HepG2 (cell line): Measurements from ENCODE around the gene CXADR. TPM values are rescaled to one million over a fixed set of nuclear protein-coding genes. Genes with fewer than 3 reads are reported as not detected.

Experiments used
- BORCS8-MEF2B ChIP-seq: sonication (generic); formaldehyde crosslinking; IDR thresholded peaks from 2 replicates; pipeline ENCODE4 v1.8.0; 2022; ENCODE audit warnings: mild to moderate bottlenecking, missing genetic modification reagents
- DR1 ChIP-seq: sonication (generic); formaldehyde crosslinking; IDR thresholded peaks from 2 replicates; pipeline ENCODE4 v1.8.0; 2021; ENCODE audit warnings: mild to moderate bottlenecking, missing genetic modification reagents, inconsistent platforms
- FOXK1 ChIP-seq: sonication (generic); formaldehyde crosslinking; IDR thresholded peaks from 2 replicates; pipeline ENCODE4 v1.4.0; 2020; ENCODE audit warnings: low read depth, missing genetic modification reagents, borderline replicate concordance
- GATAD2A ChIP-seq: IDR thresholded peaks from 2 replicates; pipeline ENCODE4 v1.6.1; 2016
- GLMP ChIP-seq: sonication (generic); formaldehyde crosslinking; IDR thresholded peaks from 2 replicates; pipeline ENCODE4 v1.9.0; 2021; ENCODE audit warnings: missing genetic modification reagents, mild to moderate bottlenecking, borderline replicate concordance
- HIVEP1 ChIP-seq: sonication (generic); formaldehyde crosslinking; IDR thresholded peaks from 2 replicates; pipeline ENCODE4 v1.4.0; 2020; ENCODE audit warnings: mild to moderate bottlenecking, missing genetic modification reagents
- HMG20B ChIP-seq: conservative IDR thresholded peaks from 2 replicates; pipeline ENCODE4 v1.6.1; 2016; ENCODE audit warnings: missing genetic modification reagents, missing compliant biosample characterization
- IKZF1 ChIP-seq: fragments of 450-650 bp; IDR thresholded peaks from 2 replicates; pipeline ENCODE4 v1.7.1; 2016
- KAT8 ChIP-seq: IDR thresholded peaks from 2 replicates; pipeline ENCODE4 v1.6.1; 2016; ENCODE audit warnings: missing genetic modification reagents, missing compliant biosample characterization
- MBD4 ChIP-seq: IDR thresholded peaks from 2 replicates; pipeline ENCODE4 v1.6.1; 2012; ENCODE audit warnings: low read length, inconsistent platforms, borderline replicate concordance
- NBN ChIP-seq: fragments of 450-650 bp; conservative IDR thresholded peaks from 2 replicates; pipeline ENCODE4 v1.6.1; 2017
- NR2F1 ChIP-seq, 2 experiments: fragments of 450-650 bp in 1 of 2; formaldehyde crosslinking in 1 of 2; IDR thresholded peaks; 2 replicates each; pipeline versions ENCODE4 v1.5.0 to v1.6.1; 2016 to 2020; ENCODE audit warnings: mild to moderate bottlenecking in 1 of 2, missing compliant biosample characterization in 1 of 2, missing genetic modification reagents in 1 of 2, moderate library complexity in 1 of 2
- PHF21A ChIP-seq: sonication (generic); formaldehyde crosslinking; IDR thresholded peaks from 2 replicates; pipeline ENCODE4 v1.5.0; 2020; ENCODE audit warnings: mild to moderate bottlenecking, missing genetic modification reagents
- SAP130 ChIP-seq: IDR thresholded peaks from 2 replicates; pipeline ENCODE4 v1.6.1; 2016; ENCODE audit warnings: low read depth
- SKI ChIP-seq: fragments of 450-650 bp; IDR thresholded peaks from one replicate; pipeline ENCODE4 v1.6.1; 2018; ENCODE audit warnings: mild to moderate bottlenecking; ENCODE audit not compliant: partially characterized antibody
- SNRNP70 ChIP-seq: fragments of 200-400 bp; formaldehyde crosslinking; IDR thresholded peaks from 2 replicates; pipeline ENCODE4 v1.6.1; 2017; ENCODE audit warnings: mild to moderate bottlenecking, low read depth, low read length, moderate library complexity
- TEAD3 ChIP-seq: optimal IDR thresholded peaks from 2 replicates; pipeline ENCODE3; 2016; ENCODE audit warnings: borderline replicate concordance
- TGIF2 ChIP-seq: IDR thresholded peaks from 2 replicates; pipeline ENCODE4 v1.6.1; 2016; ENCODE audit warnings: control low read depth, missing compliant biosample characterization
- ZBTB3 ChIP-seq: sonication (generic); formaldehyde crosslinking; IDR thresholded peaks from 2 replicates; pipeline ENCODE4 v1.4.0; 2020; ENCODE audit warnings: low read depth, mild to moderate bottlenecking, moderate library complexity, missing genetic modification reagents, borderline replicate concordance
- ZKSCAN5 ChIP-seq: sonication (generic); formaldehyde crosslinking; IDR thresholded peaks from 2 replicates; pipeline ENCODE4 v1.5.1; 2020; ENCODE audit warnings: mild to moderate bottlenecking, missing genetic modification reagents
- ZMYM4 ChIP-seq: sonication (generic); formaldehyde crosslinking; IDR thresholded peaks from 2 replicates; pipeline ENCODE4 v1.8.1; 2023; ENCODE audit warnings: mild to moderate bottlenecking, missing genetic modification reagents
- ZNF503 ChIP-seq: sonication (generic); formaldehyde crosslinking; IDR thresholded peaks from 2 replicates; pipeline ENCODE4 v1.4.0; 2020; ENCODE audit warnings: missing genetic modification reagents
- ZNF547 ChIP-seq: sonication (generic); formaldehyde crosslinking; IDR thresholded peaks from 2 replicates; pipeline ENCODE4 v1.5.1; 2020; ENCODE audit warnings: mild to moderate bottlenecking, missing genetic modification reagents
- polyA plus RNA-seq, 8 experiments: library from polyadenylated mRNA; depleted of rRNA in 3 of 8; stranded (reverse) in 7 of 8; unstranded in 1 of 8; fragments of >200 nt; fragmentation: Illumina TruSeq in 4 of 8; extraction: Trizol in 4 of 8; gene quantifications; 2 replicates each; pipeline versions ENCODE4 v1.2.1 to v1.2.3, GENCODE V29; 2011 to 2016; ENCODE audit warnings: low read depth in 4 of 8, missing spikeins in 1 of 8, mixed read lengths in 1 of 8; ENCODE audit not compliant: insufficient read depth in 1 of 8
- total RNA-seq, 5 experiments: library from RNA; depleted of rRNA; stranded (reverse); fragments of >200 nt; fragmentation: Illumina TruSeq; extraction: Trizol; gene quantifications; 2 replicates each; pipeline ENCODE4 v1.2.3, GENCODE V29; 2016; ENCODE audit warnings: low read depth in 1 of 5
- TF ChIP-seq, protein P1 (sequence below): sonication (generic); formaldehyde crosslinking; conservative IDR thresholded peaks from 2 replicates; pipeline ENCODE4 v1.4.0; 2020; ENCODE audit warnings: missing genetic modification reagents
- TF ChIP-seq, protein P2 (sequence below): IDR thresholded peaks from 2 replicates; pipeline ENCODE4 v1.6.1; 2016
- TF ChIP-seq, protein P3 (sequence below): sonication (generic); formaldehyde crosslinking; IDR thresholded peaks from 2 replicates; pipeline ENCODE4 v1.5.0; 2020; ENCODE audit warnings: missing genetic modification reagents

Gene CXADR
- total and polyA plus RNA-seq, 2 of the 13 experiments (the other 11 are each of a cell fraction or from before 2014, with no cell fraction given), result 86.8 to 110 TPM

DNA sequence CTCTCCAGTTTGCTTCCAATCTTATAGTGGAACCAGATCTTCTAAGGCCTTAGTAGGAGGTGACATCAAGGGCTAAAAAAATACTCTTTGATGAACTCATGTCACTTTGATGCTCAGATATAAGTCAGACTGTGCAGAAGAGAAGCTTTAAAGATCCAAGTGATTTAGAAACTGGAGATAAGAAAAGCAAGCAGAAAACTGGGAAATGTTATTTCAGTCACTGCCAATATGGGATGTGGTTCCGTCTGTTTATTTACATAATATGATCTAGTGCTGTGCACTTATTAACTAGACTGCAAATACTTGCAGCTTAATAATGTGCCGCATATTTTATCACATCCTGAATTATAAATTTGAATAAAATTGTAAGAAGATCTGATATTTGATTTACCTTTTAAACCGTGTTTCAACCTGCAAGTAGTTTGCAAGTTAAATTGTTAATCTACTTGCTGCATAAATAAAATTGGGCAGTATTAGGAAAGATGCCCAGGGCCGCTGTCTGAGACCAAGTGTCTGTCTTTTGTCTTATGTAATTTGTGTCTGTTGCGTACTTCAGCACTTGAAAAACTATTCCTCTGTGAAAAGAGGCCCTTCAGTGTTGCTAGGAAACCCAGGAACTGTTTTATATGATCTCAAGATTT lies 29.6 kb downstream of the CXADR start (continued):
- TF ChIP-seq, protein P1, sequence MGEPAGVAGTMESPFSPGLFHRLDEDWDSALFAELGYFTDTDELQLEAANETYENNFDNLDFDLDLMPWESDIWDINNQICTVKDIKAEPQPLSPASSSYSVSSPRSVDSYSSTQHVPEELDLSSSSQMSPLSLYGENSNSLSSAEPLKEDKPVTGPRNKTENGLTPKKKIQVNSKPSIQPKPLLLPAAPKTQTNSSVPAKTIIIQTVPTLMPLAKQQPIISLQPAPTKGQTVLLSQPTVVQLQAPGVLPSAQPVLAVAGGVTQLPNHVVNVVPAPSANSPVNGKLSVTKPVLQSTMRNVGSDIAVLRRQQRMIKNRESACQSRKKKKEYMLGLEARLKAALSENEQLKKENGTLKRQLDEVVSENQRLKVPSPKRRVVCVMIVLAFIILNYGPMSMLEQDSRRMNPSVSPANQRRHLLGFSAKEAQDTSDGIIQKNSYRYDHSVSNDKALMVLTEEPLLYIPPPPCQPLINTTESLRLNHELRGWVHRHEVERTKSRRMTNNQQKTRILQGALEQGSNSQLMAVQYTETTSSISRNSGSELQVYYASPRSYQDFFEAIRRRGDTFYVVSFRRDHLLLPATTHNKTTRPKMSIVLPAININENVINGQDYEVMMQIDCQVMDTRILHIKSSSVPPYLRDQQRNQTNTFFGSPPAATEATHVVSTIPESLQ (CRISPR knock-in tag), result no peak; the same call in 1 of the 2 replicates
- TF ChIP-seq ZNF503 (peak; percentile 99), DR1 (CRISPR knock-in tag) (no peak), IKZF1 (no peak), SAP130 (CRISPR knock-in tag) (peak; percentile 89), TEAD3 (peak; percentile 56), TGIF2 (CRISPR knock-in tag) (no peak), SKI (peak; percentile 79), NR2F1 (CRISPR knock-in tag; IDR thresholded peaks at IDR 0.05) (0 out of 4 replicates have a peak, but pooled peaks of 1 of the 2 experiments have one; percentile 48), KAT8 (CRISPR knock-in tag) (0 out of 2 replicates have a peak, but pooled peaks have one; percentile 35), GATAD2A (peak; percentile 90), PHF21A (CRISPR knock-in tag) (0 out of 2 replicates have a peak, but pooled peaks have one; percentile 48), HMG20B (peak; percentile 91), GLMP (CRISPR knock-in tag) (no peak), SNRNP70 (no peak), NBN (no peak), BORCS8-MEF2B (no peak), HIVEP1 (CRISPR knock-in tag) (no peak), ZNF547 (no peak), ZBTB3 (0 out of 2 replicates have a peak, but pooled peaks have one; percentile 32), ZMYM4 (0 out of 2 replicates have a peak, but pooled peaks have one; percentile 37), ZKSCAN5 (peak; percentile 90), MBD4 (peak; percentile 96), FOXK1 (CRISPR knock-in tag) (peak; percentile 82)
- TF ChIP-seq, protein P2, sequence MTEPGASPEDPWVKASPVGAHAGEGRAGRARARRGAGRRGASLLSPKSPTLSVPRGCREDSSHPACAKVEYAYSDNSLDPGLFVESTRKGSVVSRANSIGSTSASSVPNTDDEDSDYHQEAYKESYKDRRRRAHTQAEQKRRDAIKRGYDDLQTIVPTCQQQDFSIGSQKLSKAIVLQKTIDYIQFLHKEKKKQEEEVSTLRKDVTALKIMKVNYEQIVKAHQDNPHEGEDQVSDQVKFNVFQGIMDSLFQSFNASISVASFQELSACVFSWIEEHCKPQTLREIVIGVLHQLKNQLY (CRISPR knock-in tag), result peak; percentile 90
- TF ChIP-seq, protein P3, sequence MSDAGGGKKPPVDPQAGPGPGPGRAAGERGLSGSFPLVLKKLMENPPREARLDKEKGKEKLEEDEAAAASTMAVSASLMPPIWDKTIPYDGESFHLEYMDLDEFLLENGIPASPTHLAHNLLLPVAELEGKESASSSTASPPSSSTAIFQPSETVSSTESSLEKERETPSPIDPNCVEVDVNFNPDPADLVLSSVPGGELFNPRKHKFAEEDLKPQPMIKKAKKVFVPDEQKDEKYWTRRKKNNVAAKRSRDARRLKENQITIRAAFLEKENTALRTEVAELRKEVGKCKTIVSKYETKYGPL (CRISPR knock-in tag), result peak; percentile 60; the same call in 1 of the 2 replicates
